Stimulated activated CD8-positive, alpha-beta memory T cell treated with anti-CD3 and anti-CD28 coated beads, Interleukin-2, amount 100 ng/mL, for 1 hour (primary cell): ENCODE measurements around the gene NFASC.

Experiments
- DNase-seq, 2 donors: peaks; one replicate each; pipeline ENCODE4 v3.0.0-alpha.2; 2020; ENCODE audit warnings: low read depth in 2 of 2

The NFASC gene

DNA sequence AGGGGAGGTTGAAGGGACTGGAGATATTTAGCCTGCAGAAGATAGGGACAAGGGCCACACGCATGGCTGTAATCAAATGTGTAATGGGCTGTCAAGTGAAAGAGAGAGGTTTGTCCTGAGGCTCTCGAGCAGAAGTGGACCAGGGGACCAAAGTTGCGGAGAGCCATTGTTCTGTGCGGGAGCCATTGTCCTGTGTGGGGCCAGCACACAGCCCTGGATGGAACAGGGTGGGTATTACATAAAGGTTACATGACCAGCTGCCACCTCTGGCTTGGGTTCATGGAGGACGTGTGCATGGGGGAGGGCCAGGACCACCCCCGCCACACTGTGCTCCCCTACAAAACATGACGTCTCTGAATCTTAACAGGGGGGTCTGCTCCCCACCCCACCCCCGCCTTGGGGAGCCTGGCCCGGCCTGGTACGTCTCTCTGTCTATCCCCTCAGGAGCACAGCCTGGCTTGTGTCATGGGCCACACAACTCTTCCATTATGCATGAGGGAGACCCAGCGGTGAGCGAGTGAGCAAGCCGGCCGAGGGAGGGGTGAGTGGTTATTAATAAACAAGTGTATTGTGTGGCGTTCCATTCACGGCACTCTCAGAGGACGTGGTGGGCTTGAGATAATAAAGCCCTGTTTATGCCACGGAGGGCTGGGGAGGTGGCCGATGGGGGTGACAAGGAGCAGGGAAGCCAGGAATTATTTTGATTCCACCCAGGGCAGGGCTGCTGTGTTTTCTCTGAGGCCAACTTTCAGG, at the start of gene NFASC:
Gene NFASC, plus strand, starts transcription at position 703 of the 753 bp plus-strand sequence. CDS start 73,454 bp downstream, outside the sequence.
- no peak for DNase-seq

DNA sequence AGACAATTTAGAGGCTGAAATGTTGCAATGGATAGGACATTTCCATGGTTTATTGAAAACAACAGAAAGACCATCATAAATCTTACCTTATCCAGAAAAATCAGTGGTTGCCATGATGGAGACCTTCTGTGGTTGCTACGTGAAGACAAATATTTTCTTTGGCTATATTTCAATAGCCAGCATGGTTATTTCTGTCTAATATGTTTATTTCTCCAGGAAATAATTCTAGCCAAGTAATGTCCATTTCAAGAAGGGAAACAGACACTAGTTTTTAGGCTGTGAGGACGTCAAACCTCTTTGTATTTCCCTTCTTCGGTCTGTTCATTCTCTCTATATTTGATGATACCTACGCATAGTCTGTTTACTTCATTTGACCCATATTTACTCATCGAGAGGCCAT, 49.2 kb upstream of the NFASC start:
- DNase-seq: no peak

DNA sequence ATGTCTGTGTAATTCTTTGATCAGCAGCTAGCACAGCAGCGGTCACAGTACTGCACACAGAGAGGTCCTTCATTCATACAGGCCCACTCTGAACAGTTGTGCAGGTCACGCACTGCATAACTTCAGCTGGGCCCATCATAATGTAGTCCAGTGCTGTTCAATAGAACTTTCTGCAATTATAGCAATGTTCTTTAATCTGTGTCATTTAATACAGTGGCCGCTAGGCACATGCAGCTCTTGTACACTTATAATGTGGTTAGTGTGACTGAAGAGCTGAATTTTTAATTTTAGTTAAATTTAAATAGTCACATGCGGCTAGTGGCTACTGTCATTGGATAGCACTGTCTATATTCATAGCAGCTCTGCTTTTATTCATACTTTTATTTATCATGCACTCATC, 48.7 kb upstream of the NFASC start:
- no peak for DNase-seq

DNA sequence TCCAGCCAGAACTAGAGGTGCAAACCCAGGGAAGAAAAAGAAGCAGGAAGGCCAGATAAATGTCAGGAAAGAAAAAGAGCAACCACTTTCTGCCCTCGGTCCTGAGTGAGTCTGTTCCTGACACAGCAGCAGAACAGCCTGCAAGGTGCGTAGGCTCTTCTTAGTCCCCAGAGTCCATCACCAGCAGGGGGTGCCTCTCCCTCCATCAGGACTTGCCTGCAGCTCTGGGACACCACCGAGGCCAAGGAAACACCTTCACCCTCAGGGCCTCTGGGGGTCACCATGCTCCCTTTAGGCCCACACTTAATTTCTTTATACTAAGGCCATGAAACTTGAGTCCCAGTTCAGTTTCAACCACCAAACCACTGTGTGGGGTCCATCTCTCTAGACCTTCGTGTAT, 43.7 kb upstream of the NFASC start:
- DNase-seq: no peak

DNA sequence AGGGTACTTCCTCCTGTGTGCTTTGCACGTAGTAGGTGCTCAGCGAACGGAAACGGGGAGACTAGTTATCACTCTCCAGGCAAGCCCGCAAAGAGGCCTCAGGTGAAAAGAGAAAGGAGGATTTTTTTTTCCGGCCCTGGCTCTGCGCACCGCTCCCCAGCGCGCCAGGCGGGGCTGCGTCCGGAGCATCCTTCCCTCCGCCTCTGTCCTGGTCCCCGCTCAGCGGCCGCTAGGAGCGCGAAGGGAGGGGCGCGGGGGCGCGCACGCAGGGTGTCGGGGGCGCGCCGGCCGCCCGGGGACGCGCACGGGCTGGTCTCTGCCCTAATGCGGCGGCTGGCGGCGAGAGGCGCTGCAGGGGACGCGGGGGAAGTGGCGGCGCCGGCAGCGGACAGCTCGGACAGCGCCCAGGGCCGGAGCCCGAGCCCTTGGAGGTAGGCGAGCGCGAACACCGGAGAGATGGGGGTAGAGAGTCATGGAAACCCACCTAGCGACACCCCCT, 42.3 kb upstream of the NFASC start:
- no peak for DNase-seq

DNA sequence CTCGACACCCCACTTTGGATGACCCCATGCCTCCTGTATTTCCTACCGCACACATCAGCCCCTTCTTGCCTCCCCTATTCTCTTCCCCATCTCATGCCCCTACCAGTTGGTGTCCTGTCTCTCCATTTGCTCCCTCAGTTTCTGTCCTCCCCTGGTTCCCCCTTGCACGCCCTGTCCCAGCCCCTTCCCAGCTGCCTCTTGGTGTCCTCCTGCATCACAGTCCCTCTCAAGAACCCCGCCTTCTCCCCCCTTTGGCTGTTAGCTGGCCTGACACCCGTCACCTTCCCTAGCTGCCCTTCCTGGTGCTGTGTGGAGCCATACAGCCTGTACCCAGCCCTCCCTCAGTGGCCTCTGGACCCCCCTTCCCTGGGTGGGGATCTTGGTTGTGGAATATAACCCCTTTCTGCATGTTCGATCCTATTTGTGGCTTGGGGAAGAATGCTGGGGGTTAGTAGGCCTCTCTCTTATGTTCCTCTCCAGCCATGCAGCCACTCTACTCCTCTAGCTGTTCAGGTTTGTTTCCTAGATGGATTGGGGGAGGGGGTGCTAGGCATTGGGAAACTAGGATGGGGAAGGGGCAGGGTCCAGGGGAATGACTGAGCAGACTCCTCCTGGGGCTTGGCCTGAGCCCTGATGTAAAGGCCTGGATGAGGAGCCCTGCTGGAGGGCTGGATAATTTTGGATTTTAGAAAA, 41.4 kb upstream of the NFASC start:
- DNase-seq: no peak

DNA sequence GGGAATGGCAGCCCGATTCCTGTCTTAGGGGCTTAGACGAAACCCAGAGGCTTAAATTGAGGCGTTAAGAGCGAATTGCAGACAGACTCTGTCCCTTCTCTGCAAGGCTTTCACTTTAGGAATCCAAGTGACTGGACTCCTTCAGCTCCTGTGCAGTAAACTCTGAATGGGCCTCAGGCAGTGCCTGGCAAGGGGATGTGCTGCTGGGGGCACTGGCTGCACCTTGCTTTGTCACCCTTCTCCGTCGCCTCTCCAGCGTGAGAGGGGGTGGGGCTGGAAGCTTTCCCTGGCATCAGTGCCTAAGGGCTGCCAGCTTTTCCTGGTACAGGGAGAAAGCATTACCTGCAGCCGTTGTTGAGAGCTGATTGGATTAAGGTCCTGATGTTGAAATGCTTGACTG, 39.9 kb upstream of the NFASC start:
- DNase-seq: no peak

DNA sequence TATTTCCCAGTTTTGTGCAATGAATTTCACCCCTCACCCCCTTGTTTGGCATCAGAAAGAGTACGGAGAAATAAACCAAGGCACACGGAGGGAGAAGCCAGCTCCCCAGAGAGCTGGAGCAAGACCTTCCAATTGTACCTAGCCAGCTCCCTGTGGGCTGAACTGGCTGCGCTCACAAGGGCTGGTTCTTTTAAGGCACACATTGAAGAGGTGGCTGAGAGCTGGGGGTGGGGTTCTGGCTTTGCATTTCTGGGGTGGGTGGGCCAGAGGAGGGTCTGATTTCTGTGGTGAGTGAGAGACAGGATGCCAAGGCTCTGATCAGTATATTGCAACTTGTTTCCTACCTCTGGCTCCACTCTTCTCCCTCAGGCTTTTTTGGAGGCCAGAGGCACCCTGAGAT, 39.5 kb upstream of the NFASC start:
- no peak for DNase-seq

DNA sequence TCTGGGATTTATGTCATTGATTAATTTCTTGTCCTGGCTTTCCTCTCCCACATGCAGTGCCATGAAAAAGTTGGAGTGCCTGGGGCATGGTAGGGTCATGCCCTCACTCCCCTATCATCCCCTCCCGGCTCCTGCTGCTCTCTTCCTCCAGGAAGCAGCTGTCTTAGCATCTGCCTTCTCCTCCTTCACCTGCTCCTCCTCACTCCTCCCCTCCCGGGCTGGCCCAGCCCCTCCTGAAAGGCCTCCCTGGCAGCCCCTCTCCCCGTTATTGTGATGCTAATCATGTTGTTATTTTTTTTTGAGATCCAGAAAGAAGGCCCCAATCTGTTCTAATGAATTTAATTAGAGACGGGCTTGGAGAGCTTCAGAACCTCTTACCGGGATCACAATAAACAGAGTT, 36.3 kb upstream of the NFASC start:
- no peak for DNase-seq

DNA sequence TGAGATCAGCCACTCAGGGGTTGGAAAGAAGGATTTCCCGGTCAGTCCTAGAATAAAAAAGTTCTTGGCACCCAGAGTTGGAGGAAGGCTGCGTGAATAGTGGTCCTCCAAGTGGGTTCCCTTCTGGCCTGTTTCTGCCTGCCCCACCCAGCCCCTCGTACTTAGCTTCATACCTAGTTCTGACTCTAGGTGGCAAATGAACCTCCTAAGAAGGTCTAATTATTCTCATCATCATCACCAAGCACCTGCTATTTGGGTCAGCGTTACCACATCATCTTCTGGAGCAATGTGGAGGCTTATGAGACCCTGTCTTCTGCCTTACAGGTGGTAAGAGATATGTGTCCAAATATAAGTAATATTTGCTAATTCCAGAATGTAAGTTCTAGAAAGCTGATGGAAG, 35.9 kb upstream of the NFASC start:
- no peak for DNase-seq

DNA sequence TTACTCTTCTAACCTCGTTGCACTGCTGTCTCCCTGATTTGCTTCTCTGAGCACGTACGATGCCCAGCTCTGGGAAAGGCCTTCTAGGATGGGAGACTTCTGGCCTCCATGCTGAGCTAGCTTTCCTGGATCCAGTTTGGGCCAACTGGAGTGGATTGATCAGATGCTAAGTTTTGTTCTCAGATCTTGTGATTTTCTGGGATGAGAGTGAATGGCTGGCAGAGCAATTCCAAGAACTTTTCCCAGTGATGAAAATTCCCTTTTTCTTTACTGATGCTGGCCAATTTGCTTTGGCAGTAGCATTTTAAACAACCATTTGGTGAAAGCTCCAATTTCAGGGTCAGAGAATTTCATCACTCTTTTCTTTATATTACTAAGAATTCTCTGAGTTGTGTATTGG, 34.9 kb upstream of the NFASC start:
- DNase-seq: no peak

DNA sequence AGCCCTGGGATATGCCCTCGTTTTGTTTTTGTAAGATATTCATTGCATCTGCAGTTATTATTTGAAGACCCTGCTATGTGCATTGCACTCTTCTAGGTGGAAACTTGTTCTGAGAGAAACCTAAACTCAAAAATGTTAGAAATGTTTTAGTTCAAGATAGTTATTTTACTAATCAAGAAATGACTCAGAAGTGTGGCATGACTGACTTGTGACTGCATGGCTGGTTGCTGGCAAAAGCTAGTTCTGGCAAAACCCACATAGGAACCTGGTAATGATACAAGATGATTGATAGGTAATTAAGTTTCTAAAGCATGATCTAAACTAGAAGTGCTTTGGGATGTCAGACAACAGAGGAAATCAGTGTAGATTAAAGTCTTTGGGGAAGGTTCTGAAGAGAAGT, 33.8 kb upstream of the NFASC start:
- no peak for DNase-seq

DNA sequence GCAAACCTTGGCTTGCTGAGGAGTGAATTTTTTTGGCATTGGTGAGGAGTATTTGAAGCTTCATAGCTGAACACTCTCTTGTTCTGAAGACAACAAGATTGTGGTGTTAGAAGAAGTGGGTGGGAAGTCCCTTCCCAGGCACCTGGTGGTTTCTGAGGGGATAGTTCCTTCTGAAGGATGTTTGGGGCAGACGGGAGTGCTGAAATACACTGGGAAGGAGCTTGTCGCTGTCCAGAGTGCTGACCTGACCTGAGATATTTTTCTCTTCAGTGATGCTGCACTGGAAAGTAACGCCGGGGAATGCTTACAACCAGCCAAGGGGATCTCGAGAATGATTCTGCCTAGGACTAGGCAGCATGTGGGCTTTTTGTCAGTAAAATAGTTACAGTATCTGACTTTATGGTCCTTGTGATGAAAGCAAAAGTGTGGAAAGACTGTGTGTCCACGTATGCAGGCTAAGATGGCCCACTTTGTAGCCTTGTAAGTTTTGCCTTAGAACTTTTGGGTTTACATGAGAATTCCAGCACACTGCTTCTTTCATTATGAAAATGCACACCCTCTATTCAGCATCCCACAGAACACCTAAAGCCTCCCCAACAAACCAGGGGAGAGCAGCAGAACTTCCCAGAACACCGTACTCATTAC, 33.1 kb upstream of the NFASC start:
- DNase-seq: no peak

DNA sequence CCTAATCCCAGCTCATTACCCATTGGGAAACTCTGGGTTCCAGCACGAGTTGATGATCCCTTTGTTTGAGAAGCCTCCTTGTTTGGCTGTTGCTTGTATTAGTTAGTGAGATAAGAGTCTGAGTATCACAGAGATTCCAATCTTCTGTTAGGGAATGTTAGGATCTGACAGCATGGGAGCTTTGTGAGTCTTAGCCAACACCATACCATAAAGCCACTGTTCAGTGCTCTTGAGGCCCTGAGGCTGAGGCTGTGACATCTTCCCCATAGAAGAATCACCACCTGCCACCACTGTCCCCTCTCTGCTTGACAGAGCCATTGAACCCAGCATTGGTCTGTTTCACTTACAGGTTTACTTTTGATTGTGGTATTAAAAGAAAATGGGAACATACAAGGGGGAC, 29.3 kb upstream of the NFASC start:
- DNase-seq: no peak

DNA sequence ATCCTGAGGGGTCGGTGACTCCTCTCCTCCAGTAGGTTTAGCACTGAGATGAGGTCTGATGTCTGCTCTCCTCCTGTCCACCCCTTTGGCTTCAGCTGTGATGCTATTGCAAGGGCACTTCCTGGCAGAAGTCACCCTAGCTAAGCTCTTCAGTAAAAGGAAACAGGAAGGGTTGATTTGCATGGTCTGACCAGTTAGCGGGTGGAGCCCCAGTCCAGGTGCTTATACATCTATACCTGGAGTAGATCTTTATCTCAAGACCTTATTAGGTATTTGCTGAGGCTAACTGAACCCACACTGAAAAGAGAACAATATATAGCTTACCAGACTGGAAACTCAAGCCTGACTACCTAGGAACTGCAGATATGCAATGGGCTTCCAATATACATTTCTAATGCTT, 28.9 kb upstream of the NFASC start:
- no peak for DNase-seq

DNA sequence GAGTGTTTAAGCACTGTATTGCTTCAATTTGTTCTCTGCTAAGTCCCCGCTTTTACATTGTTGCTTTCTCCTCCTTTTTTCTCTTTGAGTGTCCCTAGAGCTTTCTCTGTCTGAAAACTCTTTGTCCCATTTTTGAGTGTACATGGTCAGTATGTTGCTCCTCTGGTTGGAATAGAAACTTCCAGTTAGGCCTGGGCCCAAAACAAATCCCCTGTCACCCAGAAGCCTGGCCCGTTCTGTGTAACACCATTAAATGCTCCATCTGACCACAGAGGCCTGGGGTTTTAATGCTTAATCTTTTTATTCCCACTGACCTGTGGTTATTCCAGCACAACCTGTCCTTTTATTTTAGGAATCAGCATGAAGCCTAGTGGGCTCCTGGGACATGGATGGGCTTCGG, 28.3 kb upstream of the NFASC start:
- no peak for DNase-seq

DNA sequence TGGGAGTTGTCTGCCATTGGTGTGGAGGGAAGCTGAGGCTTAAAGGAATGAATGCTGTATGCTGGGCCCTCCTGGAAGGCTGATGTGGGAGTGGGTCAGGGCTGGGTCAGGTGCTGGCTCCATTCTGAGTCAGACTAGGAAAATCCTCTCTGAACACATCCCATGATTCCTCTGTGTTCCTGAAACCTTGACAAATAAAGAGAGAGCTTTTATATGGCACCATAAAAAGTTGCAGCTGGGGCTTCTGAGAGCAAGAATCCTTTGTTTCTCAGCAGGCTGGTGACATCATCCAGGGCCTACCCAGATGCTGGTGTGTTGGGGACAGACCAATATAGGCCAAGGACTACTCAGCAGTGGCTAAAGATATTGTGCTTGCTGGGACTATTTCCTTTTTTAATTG, 27.8 kb upstream of the NFASC start:
- no peak for DNase-seq

DNA sequence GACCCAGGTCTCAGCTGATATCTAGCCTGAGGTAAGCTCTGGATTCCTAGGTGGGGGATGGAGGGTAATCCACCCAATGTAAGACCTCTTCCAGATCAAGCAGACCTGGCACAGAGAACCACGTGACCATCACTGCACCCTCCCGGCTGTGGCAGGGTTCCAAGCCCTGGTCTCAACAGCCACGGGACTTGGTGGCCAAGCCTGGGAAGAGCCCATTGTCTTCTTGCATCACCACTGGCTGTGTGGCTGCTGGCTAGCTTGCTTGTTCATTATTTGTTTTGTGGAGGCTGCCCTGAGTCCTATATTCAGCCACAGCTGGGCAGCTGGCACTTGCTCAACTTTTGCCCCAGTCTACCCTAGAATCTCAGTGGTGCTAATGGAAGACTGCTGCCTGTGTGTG, 24.1 kb upstream of the NFASC start:
- DNase-seq: no peak

DNA sequence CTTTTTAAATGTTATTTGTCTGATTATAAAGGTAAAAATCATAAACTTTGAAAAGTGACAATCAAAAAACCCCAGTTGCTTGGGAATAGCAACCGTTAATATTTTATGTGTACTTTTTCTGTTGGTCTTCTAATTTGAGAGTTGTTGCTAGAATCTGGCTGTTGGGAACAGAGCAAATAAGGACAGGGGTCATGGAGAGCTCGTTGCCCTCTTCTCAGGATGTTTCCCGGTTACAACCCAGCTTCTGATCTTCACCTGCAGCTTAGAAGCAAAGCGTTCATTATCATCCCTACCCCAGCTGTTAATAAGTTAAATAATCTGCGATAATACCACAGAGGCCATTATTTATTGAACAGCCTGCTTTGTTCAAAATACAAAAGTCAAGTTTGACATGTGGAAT, 22.1 kb upstream of the NFASC start:
- no peak for DNase-seq

DNA sequence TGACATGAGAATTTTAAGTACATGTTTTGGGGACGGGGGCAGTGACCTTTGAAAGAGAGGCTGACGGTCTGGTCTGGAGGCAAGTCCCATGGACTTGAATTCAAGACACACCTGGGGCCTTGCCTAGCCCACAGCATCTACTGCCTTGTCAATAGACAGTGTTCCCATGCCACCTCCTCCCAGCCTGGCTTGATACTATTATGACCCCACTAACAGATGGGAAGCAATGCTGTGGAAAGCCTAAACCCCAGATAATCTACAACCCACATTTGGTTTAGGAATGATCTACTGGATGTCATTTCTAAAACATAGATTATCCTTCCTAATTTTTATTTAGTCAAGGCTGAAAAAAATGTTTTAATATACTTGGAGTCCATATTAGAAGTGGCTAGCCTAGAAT, 17.8 kb upstream of the NFASC start:
- DNase-seq: no peak

DNA sequence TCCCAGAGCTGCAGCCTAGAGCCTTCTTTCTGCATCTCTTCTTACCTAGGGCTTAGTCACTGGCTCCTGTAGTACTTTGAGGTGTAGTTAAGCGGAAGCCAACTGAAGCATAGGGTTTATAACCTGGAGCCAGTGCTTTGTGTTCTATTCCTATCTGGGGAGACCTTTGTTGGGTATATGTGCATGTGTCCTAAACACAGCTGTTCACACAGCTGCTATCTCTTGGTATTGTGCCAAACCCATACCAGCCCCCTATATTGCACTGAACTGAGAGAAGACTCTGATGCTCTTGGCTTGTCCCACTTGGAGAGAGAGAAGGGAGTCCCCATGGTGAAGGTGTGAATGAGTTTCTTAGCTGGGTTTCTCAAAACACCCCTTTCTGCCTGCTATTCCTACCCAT, 17.2 kb upstream of the NFASC start:
- no peak for DNase-seq

DNA sequence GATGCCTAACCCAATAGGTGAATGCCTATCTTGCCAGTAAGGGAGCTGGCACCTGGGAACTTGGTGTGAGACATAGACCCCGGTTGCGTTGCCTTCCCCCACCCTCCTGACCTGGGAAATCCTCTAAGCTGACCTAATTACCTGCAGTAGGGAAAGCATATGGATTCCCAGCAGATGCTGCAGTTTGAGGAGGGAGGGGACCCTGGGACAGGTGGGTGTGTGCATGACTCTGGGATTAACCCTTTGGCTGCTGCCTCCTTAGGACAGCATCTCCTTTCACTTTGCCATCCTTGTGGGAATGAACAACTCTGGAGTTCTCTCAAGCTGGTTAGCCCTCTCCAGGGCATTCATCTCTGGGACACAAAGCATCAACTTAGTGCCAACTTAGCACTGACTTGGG, 16.4 kb upstream of the NFASC start:
- no peak for DNase-seq

DNA sequence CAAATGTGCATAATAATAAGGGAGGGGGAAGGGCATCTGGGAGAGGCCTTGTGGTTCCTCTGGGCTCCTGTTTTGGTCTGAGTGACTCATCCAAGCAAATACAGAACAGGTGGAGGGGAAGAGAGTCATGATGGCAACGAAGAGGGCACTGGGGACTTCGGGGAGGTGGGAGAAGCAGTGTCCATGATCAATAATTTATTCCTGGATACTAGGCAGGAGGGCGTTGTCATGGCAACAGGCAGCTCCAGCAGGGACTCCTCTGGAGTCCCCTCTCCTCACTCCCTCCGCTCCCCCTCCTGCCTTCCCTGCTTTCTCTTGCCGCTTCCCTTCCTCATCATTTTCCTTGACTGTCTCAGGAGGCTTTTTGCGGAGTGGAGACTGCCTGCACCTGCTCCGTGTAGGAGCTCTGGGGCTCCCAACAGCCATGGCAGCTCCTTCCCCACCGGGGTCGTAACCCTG, 12.3 kb upstream of the NFASC start:
- no peak for DNase-seq
